ENCODE data around the gene MAML2.

GRCh38 chr11:96141626-96142025 lies 201.4 kb downstream of the MAML2 start:
- TF ChIP-seq, protein P1, sequence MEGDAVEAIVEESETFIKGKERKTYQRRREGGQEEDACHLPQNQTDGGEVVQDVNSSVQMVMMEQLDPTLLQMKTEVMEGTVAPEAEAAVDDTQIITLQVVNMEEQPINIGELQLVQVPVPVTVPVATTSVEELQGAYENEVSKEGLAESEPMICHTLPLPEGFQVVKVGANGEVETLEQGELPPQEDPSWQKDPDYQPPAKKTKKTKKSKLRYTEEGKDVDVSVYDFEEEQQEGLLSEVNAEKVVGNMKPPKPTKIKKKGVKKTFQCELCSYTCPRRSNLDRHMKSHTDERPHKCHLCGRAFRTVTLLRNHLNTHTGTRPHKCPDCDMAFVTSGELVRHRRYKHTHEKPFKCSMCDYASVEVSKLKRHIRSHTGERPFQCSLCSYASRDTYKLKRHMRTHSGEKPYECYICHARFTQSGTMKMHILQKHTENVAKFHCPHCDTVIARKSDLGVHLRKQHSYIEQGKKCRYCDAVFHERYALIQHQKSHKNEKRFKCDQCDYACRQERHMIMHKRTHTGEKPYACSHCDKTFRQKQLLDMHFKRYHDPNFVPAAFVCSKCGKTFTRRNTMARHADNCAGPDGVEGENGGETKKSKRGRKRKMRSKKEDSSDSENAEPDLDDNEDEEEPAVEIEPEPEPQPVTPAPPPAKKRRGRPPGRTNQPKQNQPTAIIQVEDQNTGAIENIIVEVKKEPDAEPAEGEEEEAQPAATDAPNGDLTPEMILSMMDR (IDR thresholded peaks at IDR 0.05) = no peak
- no peak for TF ChIP-seq POLR2A (IDR thresholded peaks at IDR 0.05)
